Kidney epithelial cell (primary cell): ENCODE results near the gene RNF157. TPM values are rescaled to one million over a fixed set of nuclear protein-coding genes. Genes with fewer than 3 reads are reported as not detected.
"Not testable (repeated sequence)": the region's sequence is repeated elsewhere in the genome, so short reads cannot be mapped to it uniquely, and the experiment has no call there.

Experiments
- DNase-seq: peaks from one replicate; pipeline ENCODE4 v3.0.0-alpha.2; 2010; ENCODE audit warnings: low read depth
- H3K27me3 ChIP-seq: 2 replicates; pipeline ENCODE4 v1.6.0; 2011; ENCODE audit warnings: low read length; ENCODE audit not compliant: control insufficient read depth, insufficient read depth
- H3K36me3 ChIP-seq: 2 replicates; pipeline ENCODE4 v1.5.1; 2011; ENCODE audit warnings: low read length; ENCODE audit not compliant: control insufficient read depth, insufficient read depth
- H3K4me3 ChIP-seq: 2 replicates; pipeline ENCODE4 v1.5.1; 2011; ENCODE audit warnings: low read depth, mild to moderate bottlenecking, control low read depth, low read length
- total RNA-seq: library from RNA; depleted of rRNA; stranded (reverse); fragments of >200 nt; gene quantifications from 2 replicates; pipeline ENCODE4 v1.2.3, GENCODE V29; 2015
- TF ChIP-seq, protein P1 (sequence below): IDR thresholded peaks from 2 replicates; pipeline ENCODE4 v1.5.1; 2011; ENCODE audit warnings: mild to moderate bottlenecking, moderate library complexity, low read length, control low read depth, inconsistent platforms; ENCODE audit not compliant: insufficient read depth, poor library complexity, severe bottlenecking

The RNF157 gene
- total RNA-seq, 1 donor from 2014 or later, result 6.0 TPM

DNA sequence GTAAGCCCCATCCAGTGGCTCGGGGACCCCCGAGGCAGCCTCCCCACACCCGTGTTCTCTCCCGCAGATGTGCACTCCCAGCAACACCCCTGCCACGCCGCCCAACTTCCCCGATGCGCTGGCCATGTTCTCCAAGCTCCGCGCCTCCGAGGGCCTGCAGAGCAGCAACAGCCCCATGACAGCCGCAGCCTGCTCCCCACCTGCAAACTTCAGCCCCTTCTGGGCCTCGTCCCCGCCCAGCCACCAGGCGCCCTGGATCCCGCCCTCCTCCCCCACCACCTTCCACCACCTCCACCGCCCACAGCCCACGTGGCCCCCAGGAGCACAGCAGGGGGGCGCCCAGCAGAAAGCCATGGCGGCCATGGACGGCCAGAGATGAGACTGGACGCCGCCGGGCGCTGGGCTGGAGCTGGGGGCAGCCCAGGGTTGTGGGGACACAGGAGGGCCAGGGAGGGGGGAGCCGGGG, 29.9 kb upstream of the RNF157 start:
- Histone ChIP-seq H3K36me3 (peaks cover 2% of the 10 kb centered on the region), H3K27me3 (no peaks in the 10 kb centered on the region), H3K4me3 (no peak overlapping the region)
- TF ChIP-seq, protein P1, sequence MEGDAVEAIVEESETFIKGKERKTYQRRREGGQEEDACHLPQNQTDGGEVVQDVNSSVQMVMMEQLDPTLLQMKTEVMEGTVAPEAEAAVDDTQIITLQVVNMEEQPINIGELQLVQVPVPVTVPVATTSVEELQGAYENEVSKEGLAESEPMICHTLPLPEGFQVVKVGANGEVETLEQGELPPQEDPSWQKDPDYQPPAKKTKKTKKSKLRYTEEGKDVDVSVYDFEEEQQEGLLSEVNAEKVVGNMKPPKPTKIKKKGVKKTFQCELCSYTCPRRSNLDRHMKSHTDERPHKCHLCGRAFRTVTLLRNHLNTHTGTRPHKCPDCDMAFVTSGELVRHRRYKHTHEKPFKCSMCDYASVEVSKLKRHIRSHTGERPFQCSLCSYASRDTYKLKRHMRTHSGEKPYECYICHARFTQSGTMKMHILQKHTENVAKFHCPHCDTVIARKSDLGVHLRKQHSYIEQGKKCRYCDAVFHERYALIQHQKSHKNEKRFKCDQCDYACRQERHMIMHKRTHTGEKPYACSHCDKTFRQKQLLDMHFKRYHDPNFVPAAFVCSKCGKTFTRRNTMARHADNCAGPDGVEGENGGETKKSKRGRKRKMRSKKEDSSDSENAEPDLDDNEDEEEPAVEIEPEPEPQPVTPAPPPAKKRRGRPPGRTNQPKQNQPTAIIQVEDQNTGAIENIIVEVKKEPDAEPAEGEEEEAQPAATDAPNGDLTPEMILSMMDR, result no peak
- DNase-seq, result no peak

DNA sequence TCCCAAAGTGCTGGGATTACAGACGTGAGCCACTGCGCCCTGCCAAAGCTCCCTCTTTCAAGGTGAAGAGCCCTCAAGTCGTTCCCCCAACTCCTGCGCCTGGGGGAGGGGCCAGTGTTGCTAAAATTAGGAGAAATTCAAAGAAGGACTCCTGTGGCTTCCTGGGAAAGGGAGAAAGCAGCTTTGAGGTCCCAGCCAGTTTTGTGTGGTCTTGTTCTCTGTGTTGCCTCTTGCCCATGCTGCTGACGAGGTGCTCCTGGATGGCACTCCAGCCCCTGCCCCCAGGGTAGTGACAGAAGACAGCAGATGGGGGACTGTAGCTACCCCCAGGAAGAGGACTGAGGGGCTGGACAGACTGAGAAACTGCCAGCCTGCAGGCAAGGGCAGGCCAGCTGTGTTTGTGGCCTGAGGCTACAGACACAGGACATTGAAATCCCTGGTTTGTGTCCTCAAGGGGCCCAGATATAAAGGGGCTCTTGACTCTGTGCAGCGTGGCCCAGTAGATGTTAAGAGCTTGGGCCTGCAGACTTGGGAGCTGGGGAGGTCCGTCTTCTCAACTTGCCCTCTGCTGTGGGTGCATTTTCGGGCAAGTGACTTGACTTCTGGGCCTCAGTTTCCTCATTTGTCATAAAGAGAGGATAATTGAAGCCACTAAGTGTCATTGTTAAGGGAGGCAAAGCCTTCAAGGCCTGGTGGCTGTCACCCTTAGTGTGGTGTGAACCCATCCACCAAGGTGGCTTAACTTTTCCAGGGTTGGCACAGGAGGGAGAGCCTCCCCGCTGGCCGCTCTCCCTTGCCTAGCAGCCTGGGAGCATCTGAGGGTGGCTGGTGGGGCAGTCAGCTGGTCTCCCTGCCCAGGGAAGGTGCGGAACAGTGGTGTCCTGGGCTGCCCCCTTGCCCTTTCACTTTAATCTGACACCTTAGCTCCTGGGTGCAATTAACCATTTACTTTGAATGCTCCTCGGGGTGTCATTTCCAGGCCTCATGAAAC, 29.0 kb upstream of the RNF157 start:
- Histone ChIP-seq H3K27me3 (no peaks in the 10 kb centered on the region), H3K36me3 (peaks cover 2% of the 10 kb centered on the region), H3K4me3 (no peak overlapping the region)
- no peak for DNase-seq
- TF ChIP-seq, protein P1, result no peak

DNA sequence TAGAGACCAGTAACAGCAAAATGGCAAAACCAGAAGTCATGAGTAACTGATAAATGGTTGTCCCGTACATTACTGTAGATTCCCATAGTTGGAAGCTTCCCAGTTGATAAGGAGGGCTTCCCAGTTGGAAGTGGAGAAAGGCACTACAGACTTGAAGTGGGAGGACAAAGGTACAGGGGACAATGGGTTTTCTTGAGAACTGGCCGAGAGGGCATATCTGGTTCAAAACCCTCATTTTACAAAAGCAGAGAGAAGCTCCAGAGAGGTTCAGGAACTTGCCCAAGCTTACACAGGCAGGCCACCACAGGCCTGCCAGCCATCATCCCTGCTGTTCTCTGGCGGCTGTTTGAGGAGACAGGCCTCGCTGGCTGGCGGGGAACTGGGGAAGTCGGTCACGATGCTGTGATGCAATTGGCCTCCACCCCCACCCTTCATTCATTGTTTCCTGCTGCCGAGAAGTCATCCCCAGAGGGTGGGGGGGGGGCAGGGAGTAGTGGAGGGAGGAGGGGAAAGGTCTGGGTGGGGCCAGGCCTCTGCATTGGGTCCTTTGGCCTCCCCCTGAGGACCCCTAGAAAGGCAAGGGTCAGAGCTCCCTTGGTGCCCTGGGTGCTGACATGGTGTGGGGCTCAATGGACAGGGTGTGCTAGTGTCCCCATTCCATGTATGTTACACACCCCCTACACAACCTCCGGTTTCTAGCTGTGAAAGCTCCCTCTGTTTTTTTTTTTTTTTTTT, 27.9 kb upstream of the RNF157 start:
- H3K27me3 ChIP-seq, result no peaks in the 10 kb centered on the region
- no peak overlapping the region for H3K4me3 ChIP-seq
- peaks cover 2% of the 10 kb centered on the region for H3K36me3 ChIP-seq
- no peak for DNase-seq
- TF ChIP-seq, protein P1, result no peak

DNA sequence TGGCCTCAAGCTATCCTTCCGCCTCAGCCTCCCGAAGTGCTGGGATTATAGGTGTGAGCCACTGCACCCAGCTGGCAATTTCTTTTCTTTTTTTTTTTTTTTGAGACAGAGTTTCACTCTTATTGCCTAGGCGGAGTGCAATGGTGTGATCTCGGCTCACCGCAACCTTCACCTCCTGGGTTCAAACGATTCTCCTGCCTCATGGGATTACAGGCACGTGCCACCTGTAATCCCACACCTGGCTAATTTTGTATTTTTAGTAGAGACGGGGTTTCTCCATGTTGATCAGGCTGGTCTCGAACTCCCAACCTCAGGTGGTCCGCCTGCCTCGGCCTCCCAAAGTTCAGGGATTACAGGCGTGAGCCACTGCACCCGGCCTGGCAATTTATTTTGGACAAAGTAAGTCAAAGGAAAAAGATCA, 27.3 kb upstream of the RNF157 start:
- not testable (repeated sequence) for H3K4me3 ChIP-seq, H3K36me3 ChIP-seq, H3K27me3 ChIP-seq, DNase-seq

DNA sequence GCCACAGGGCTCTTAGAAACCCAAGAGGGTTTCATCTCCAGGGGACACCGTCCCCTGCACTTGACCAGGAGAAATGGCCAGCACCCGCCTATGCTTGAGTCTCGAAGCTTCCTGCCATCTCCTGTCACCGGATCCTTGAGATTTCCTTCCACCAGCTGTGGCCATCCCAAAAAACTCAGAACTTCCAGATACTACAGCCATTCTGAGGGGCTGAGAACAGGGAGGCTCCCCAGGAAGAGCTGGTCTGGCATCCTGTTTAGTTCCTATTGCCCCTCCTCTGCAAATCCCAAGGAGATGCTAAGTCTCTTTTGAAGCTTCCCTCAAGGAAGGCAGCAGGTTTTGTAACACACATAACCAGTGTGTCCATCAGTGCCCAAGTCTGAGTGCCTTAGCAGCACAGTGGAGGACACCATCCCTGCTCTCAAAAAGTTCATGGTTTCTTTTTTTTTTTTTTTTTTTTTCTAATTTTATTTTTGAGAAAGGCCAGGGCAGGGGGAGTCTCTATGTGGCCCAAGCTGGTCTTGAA, 26.8 kb upstream of the RNF157 start:
- Histone ChIP-seq H3K36me3 (peaks cover 2% of the 10 kb centered on the region), H3K4me3 (peak overlapping the region; percentile 80), H3K27me3 (no peaks in the 10 kb centered on the region)
- no peak for DNase-seq
- TF ChIP-seq, protein P1, result no peak
